ENCODE measurements around the gene AARSD1.
"Not testable (repeated sequence)": the region's sequence is repeated elsewhere in the genome, so short reads cannot be mapped to it uniquely, and the experiment has no call there.

Gene AARSD1

DNA sequence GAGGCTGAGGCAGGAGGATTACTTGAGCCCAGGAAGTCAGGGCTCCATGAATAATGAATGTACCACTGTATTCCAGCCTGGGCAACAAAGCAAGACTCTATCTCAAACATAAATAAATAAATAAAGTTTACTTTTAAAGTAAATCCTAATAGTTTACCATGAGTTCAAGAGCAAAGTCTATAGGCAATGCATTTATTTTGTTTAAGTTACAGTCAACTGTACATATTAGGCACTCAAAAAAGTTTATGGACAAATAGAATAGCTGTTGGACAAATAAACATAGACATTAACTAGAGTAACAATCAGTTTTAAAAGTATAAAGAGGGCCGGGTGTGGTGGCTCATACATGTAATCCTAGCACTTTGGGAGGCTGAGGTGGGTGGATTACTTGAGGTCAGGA is 3.7 kb upstream of the AARSD1 start:
- peaks cover 11% of the 10 kb centered on the region for H3K4me1 Mint-ChIP-seq (ENCODE audit: low read depth)
- no peaks in the 10 kb centered on the region for H3K36me3 Mint-ChIP-seq (ENCODE audit: low read depth)
- H3K27ac Mint-ChIP-seq, result no peak overlapping the region
- no peak overlapping the region for H3K4me3 Mint-ChIP-seq
- H3K9me3 Mint-ChIP-seq, result no peaks in the 10 kb centered on the region
- no peaks in the 10 kb centered on the region for H3K27me3 Mint-ChIP-seq (ENCODE audit: low read depth)

DNA sequence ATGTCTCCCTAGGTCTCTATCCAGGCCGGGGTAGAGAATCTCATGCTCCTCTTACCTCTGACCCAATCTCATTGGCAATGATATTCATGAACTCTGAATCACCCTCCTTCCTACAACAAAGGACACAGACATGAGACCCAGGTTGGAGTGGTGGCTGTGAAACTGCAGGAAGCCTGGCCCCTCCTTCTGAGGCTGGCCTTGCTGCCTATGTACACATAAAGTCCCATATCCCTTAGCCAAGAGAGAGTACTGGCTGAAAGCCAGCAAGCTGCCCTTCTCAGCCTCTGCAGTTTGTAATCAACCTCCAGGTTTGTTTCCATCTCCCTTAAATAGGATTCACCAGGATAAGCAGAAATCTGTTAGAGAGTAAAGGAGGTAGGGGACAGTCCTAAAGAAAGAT is 10.6 kb downstream of the AARSD1 start:
- no peak overlapping the region for H3K27ac Mint-ChIP-seq
- no peaks in the 10 kb centered on the region for H3K9me3 Mint-ChIP-seq
- H3K36me3 Mint-ChIP-seq (ENCODE audit: low read depth), result peaks cover 42% of the 10 kb centered on the region
- peaks cover 7% of the 10 kb centered on the region for H3K4me1 Mint-ChIP-seq (ENCODE audit: low read depth)
- H3K27me3 Mint-ChIP-seq (ENCODE audit: low read depth), result no peaks in the 10 kb centered on the region
- no peak overlapping the region for H3K4me3 Mint-ChIP-seq

DNA sequence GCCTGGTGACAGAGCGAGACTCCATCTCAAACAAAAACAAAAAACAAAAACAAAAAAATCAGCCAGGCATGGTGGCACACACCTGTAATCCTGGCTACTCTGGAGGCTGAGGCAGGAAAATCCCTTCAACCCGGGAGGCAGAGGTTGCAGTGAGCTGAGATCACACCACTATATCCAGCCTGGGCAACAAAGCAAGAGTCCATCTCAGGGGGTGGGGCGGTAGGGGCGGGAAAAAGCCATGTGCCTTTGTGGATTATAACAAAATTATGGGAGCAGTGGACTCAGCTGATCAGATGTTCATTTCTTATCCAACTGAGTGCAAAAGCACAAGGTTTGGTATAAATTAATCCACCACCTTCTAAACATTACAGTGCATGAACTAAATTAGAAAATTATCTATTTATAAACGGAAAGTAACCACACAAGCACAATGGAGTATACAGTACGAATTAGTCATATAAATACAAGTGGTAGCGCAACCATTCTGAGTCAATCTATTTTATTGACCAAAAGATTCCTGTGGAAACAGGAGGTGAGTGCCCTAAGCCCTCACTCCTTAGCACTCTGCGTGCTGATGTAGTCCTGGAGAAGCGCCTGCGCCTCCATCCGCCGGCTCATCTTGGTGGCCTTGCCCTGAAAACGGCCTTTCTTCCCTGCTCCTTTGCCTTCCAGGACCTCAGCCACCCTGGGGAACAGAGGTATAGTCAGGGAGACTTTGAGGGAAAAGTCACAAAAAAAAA is 14.0 kb downstream of the AARSD1 start:
- no peaks in the 10 kb centered on the region for H3K27me3 Mint-ChIP-seq (ENCODE audit: low read depth)
- no peak overlapping the region for H3K4me3 Mint-ChIP-seq
- H3K9me3 Mint-ChIP-seq, result no peaks in the 10 kb centered on the region
- peaks cover 31% of the 10 kb centered on the region for H3K36me3 Mint-ChIP-seq (ENCODE audit: low read depth)
- peaks cover 6% of the 10 kb centered on the region for H3K4me1 Mint-ChIP-seq (ENCODE audit: low read depth)
- H3K27ac Mint-ChIP-seq, result no peak overlapping the region

DNA sequence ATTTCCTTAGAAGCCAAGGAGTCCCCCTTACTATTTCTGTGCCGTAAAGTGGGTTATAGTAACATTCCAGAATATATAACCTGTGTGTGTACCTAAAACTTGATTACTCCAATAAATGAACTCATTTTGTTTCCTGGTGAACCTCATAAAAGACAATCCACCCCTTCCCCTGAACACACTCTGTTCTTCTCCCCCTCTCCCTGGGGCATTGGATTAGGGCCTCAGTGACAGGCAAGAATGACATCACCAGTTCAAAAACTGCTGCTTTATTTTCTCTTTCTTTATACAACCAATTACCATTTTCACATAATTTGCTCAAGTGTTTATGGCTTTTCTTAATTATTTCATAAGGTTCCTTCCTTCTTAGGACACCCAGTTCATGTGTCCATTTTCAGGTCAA is 17.4 kb downstream of the AARSD1 start:
- H3K27me3 Mint-ChIP-seq (ENCODE audit: low read depth), result no peaks in the 10 kb centered on the region
- no peak overlapping the region for H3K4me3 Mint-ChIP-seq
- no peak overlapping the region for H3K27ac Mint-ChIP-seq
- H3K9me3 Mint-ChIP-seq, result no peaks in the 10 kb centered on the region
- peaks cover 3% of the 10 kb centered on the region for H3K4me1 Mint-ChIP-seq (ENCODE audit: low read depth)
- H3K36me3 Mint-ChIP-seq (ENCODE audit: low read depth), result peaks cover 18% of the 10 kb centered on the region

DNA sequence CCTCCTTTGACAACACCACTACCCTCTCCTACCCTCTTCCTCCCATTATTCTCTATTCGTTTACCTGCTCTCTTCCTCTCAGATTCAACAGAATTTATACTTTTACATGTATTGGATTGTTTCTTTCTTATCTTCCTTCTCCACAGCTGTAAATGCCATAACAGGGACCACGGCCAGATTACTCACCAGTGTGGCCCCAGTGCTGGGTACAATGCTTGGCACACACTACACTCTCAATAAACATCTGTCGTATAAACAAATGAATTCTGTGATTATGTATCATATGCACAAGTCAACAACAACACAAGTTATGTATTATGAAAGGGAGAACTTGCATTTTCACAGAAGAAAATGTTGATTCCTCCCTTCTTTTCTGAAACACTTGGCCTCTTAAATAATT is 20.0 kb downstream of the AARSD1 start:
- Mint-ChIP-seq H3K4me1 (ENCODE audit: low read depth) (no peaks in the 10 kb centered on the region), H3K4me3 (no peak overlapping the region), H3K27ac (no peak overlapping the region), H3K36me3 (ENCODE audit: low read depth) (peaks cover 7% of the 10 kb centered on the region), H3K27me3 (ENCODE audit: low read depth) (no peaks in the 10 kb centered on the region), H3K9me3 (no peaks in the 10 kb centered on the region)

DNA sequence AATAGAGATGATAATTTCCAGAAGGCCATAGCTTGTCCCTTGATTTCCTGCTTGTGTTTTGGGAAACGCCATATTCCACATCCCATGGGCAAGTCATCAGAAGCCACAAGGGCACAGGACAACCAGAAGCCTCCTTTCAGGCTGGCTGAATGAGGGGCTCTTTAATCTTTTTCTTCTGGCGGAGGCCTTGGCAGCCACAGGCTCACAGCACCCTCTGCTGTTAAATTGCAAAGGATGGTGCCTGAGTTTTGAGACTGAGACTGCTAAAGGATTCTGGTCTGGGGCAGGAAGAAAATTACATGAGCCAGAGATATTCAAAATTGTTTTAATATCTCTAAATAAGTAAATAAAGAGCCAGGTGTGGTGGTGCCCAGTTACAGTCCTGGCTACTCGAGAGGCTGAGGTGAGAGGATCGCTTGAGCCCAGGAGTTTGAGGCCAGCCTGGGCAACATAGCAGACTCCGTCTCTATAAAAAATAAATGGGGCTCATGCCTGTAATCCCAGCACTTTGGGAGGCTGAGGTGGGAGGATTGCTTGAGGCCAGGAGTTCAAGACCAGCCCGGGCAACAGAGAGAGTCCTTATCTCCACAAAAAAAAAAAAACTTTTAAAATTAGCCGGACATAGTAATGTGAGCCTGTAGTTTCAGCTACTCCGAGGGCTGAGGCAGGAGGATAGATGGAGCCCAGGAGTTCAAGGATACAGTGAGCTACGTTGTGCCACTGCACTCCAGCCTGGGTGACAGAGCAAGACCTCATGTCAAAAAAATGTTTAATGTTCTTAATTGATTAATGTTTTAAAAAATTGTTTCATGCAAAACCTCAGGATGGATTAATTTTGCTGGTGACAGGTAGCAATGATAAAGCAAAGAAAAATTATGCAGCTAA is 26.3 kb downstream of the AARSD1 start:
- H3K4me3 Mint-ChIP-seq, result no peak overlapping the region
- no peaks in the 10 kb centered on the region for H3K36me3 Mint-ChIP-seq (ENCODE audit: low read depth)
- no peak overlapping the region for H3K27ac Mint-ChIP-seq
- H3K9me3 Mint-ChIP-seq, result no peaks in the 10 kb centered on the region
- no peaks in the 10 kb centered on the region for H3K4me1 Mint-ChIP-seq (ENCODE audit: low read depth)
- H3K27me3 Mint-ChIP-seq (ENCODE audit: low read depth), result peaks cover 4% of the 10 kb centered on the region

DNA sequence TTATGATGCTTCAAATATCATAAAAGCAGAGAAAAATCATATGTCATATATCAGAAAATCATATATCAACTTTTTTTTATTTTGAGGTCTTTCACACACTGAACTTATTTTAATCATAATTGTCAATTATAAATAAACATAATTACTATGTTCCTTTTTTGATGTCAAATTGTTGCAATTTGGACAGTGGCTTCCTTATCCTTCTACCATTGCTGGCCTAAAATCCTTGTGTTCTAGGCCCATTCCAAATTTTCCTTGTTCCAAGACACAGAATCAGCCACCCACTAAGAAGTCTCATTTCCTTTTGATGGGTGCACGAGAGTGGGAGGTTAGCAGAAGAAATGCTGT is 34.8 kb downstream of the AARSD1 start:
- no peak overlapping the region for H3K4me3 Mint-ChIP-seq
- peaks cover 7% of the 10 kb centered on the region for H3K4me1 Mint-ChIP-seq (ENCODE audit: low read depth)
- no peaks in the 10 kb centered on the region for H3K9me3 Mint-ChIP-seq
- no peaks in the 10 kb centered on the region for H3K36me3 Mint-ChIP-seq (ENCODE audit: low read depth)
- H3K27me3 Mint-ChIP-seq (ENCODE audit: low read depth), result peaks cover 4% of the 10 kb centered on the region
- H3K27ac Mint-ChIP-seq, result no peak overlapping the region

DNA sequence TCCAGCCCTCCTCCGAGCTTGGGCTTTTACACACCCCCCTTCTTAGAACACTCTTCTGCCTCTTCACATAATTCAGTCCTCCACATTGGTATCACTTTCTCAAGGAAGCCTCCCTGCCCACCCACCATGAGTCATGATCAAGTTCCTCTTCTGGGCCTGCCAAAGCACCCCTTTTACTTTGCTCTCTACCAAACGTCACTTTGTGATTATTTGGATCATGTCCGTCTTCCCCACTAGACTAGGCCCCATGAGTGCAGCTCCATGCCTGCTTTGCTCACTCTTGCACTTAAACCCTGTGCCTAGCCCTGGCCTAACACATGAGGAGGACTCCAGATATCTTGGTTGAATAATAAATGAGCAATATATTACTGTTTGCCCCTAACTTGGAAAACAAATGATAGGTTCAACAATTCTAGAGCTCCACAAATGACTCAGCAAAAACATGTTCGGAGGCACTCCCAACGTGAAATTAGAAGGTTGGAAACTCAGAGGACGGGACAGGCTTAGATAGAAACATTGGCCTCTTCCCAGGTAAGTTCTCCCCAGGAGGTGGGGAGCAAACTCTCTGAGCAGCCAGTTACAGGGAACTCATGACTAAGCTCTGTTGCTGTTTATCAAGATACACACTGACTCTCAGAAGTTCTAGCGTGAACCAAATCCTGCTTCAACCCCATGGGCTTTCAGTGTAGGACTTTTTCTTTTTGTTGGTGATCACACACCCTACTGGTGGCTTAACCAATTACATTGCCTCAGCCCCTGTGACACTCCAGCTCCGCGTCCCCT is 35.3 kb downstream of the AARSD1 start:
- Mint-ChIP-seq H3K27ac (peak overlapping the region; percentile 32), H3K4me3 (no peak overlapping the region), H3K27me3 (ENCODE audit: low read depth) (peaks cover 1% of the 10 kb centered on the region), H3K9me3 (no peaks in the 10 kb centered on the region), H3K4me1 (ENCODE audit: low read depth) (peaks cover 7% of the 10 kb centered on the region), H3K36me3 (ENCODE audit: low read depth) (no peaks in the 10 kb centered on the region)

DNA sequence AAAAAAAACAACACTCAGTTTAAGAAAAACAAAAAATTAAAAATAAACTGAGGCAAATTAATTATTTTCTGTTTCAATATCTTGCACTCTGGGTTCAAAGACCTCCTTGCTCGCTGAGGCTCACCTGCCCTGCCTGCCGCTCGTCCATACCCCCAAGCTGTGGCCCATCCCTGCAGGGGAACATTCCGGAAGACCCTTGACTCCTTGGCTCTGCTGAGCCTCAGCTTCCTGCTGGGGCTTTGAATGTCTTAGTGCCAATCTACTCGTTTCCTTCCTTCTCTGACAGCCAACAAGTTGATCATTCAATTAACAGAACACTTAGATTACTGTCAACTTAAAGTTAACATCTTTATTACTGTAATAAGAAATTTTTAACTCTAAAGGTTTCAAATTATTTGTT is 39.4 kb downstream of the AARSD1 start:
- H3K27ac Mint-ChIP-seq, result no peak overlapping the region
- H3K9me3 Mint-ChIP-seq, result no peaks in the 10 kb centered on the region
- no peaks in the 10 kb centered on the region for H3K36me3 Mint-ChIP-seq (ENCODE audit: low read depth)

DNA sequence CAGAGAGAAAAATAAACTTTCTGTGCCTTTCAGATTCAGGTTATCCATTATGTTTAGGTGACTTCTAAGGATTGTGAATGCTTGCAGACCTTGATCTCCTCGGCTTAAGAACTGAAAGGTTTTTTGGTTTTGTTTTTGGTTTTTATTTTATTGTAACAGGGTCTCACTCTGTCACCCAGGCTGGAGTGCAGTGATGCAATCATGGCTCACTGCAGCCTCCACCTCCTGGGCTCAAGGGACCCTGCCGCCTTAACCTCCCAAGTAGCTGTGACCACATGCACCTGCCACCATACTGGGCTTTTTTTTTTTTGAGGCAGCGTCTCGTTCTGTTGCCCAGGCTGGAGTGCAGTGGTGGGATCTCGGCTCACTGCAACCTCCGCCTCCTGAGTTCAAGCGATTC is 40.8 kb downstream of the AARSD1 start:
- not testable (repeated sequence) for H3K4me3 Mint-ChIP-seq; H3K9me3 Mint-ChIP-seq; H3K27ac Mint-ChIP-seq; H3K36me3 Mint-ChIP-seq (ENCODE audit: low read depth); H3K4me1 Mint-ChIP-seq (ENCODE audit: low read depth)
- peaks cover 25% of the 10 kb centered on the region for H3K27me3 Mint-ChIP-seq (ENCODE audit: low read depth)

More for the DNA sequence above, 39.4 kb downstream of the AARSD1 start:
- Mint-ChIP-seq H3K4me1 (ENCODE audit: low read depth) (peaks cover 11% of the 10 kb centered on the region), H3K4me3 (no peak overlapping the region), H3K27me3 (ENCODE audit: low read depth) (peaks cover 23% of the 10 kb centered on the region)

DNA sequence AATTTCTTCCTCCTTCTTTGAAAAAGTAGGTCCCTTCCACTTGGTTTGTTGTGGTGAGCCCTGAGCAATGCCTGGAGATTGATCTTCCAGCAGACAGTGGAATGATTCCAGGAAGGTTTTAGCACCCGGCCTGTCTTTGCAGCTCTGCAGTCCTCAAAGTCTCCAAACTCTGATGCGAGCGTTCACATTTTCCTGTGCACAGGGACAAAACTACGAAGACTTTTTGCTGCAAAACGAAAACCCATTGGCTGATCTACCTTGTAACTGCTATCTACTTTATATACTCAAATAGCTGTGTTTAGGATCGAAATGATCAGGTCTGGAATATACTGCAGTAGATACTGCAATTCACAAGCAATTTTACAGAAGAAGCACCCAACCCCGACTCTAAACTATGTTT is 42.0 kb downstream of the AARSD1 start:
- peaks cover 4% of the 10 kb centered on the region for H3K4me1 Mint-ChIP-seq (ENCODE audit: low read depth)
- no peaks in the 10 kb centered on the region for H3K36me3 Mint-ChIP-seq (ENCODE audit: low read depth)
- no peak overlapping the region for H3K27ac Mint-ChIP-seq
- no peak overlapping the region for H3K4me3 Mint-ChIP-seq
- H3K27me3 Mint-ChIP-seq (ENCODE audit: low read depth), result peaks cover 25% of the 10 kb centered on the region
- no peaks in the 10 kb centered on the region for H3K9me3 Mint-ChIP-seq

DNA sequence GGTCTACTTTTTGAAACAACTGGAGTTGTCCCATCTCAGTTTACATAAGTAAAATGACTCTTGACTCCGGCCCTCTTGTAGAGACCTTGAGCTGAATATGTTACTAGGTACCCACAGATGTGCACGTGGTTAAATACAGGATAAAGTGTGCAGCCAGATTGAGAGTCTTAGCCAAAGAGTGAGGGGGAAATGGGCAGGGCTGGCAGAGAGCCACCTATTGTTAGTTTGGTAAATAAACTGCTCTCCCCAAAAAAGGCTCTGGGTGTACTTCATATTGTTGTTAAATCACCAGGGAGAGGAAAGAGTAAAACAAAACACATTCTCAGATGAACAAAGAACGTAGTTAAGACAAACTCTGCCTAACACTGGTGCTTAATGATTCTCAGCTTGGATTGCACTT is 43.3 kb downstream of the AARSD1 start:
- Mint-ChIP-seq H3K27me3 (ENCODE audit: low read depth) (peaks cover 25% of the 10 kb centered on the region), H3K27ac (no peak overlapping the region), H3K4me1 (ENCODE audit: low read depth) (peaks cover 4% of the 10 kb centered on the region), H3K9me3 (no peaks in the 10 kb centered on the region), H3K36me3 (ENCODE audit: low read depth) (no peaks in the 10 kb centered on the region), H3K4me3 (no peak overlapping the region)

DNA sequence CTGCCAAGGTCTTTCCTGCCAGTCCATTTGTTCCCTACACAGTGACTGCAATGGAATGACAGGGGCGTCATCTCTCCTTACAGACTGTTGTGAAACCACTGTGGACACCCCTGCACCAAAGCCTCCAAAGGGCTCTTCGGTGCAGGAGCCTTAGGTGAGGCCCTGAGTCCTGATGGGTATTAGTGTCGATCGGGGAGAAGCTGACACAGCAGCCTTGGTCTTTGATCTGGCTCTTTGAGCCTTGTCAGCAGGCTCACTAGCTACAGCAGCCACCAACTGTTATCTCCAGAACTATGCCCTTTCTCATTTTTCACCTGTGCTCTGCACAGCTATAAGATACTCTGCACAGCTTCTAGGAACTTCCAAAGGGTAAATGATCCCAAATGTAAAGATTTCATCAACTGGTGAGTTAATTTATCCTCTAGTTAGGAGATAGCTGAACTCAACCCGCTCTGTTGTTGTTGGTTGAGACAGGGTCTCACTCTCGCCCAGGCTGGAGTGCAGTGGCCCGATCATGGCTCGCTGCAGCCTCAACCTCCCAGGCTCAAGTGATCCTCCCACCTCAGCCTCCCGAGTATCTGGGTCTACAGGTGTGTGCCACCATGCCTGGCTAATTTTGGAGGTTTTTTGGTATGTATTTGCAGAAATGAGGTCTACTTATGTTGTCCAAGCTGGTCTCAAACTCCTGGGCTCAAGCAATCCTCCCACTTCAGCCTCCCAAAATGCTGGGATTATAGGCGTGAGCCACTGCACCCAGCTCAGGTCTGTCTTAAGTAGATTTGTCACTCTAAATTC is 44.0 kb downstream of the AARSD1 start:
- Mint-ChIP-seq H3K4me3 (no peak overlapping the region), H3K9me3 (no peaks in the 10 kb centered on the region), H3K36me3 (ENCODE audit: low read depth) (no peaks in the 10 kb centered on the region), H3K27me3 (ENCODE audit: low read depth) (peaks cover 25% of the 10 kb centered on the region), H3K27ac (no peak overlapping the region), H3K4me1 (ENCODE audit: low read depth) (peaks cover 4% of the 10 kb centered on the region)

DNA sequence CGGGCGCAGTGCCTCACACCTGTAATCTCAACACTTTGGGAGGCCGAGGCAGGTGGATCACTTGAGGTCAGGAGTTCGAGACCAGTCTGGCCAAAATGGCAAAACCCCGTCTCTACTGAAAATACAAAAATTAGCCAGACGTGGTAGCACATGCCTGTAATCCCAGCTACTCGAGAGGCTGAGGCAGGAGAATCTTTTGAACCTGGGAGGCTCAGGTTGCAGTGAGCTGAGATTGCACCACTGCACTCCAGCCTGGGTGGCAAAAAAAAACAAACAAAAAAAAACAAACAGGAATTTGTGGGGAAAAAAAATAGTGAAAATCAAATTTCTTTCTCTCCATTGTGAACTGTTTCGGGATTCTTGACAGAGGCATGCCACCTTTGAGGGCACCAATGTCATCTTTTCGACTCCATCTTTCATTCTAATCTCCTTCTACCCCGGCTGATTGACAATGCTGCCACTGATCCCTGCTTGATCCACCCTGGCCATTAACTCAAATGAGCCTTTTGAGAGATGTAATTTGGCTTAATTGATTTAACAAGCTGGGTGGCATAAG is 44.7 kb downstream of the AARSD1 start:
- not testable (repeated sequence) for H3K4me3 Mint-ChIP-seq

More for the DNA sequence above, 44.7 kb downstream of the AARSD1 start:
- peaks cover 25% of the 10 kb centered on the region for H3K27me3 Mint-ChIP-seq (ENCODE audit: low read depth)
- not testable (repeated sequence) for H3K27ac Mint-ChIP-seq; H3K4me1 Mint-ChIP-seq (ENCODE audit: low read depth); H3K36me3 Mint-ChIP-seq (ENCODE audit: low read depth); H3K9me3 Mint-ChIP-seq

All from T-helper 1 cell treated with Interleukin-12 subunit alpha and Interleukin-12 subunit beta and Interleukin-4 antibody, amounts not matched to agents 30 μg/mL and 1 μg/mL, for 36 hours (primary cell).